Measurements from ENCODE around the gene UCP2.

GRCh38 chr11:73958521-73959141 is 24.0 kb downstream of the UCP2 start:
- TF ChIP-seq POLR2AphosphoS5 (IDR thresholded peaks at IDR 0.05) (no peak), POLR2A (IDR thresholded peaks at IDR 0.05) (no peak)
- TF ChIP-seq, protein P1, sequence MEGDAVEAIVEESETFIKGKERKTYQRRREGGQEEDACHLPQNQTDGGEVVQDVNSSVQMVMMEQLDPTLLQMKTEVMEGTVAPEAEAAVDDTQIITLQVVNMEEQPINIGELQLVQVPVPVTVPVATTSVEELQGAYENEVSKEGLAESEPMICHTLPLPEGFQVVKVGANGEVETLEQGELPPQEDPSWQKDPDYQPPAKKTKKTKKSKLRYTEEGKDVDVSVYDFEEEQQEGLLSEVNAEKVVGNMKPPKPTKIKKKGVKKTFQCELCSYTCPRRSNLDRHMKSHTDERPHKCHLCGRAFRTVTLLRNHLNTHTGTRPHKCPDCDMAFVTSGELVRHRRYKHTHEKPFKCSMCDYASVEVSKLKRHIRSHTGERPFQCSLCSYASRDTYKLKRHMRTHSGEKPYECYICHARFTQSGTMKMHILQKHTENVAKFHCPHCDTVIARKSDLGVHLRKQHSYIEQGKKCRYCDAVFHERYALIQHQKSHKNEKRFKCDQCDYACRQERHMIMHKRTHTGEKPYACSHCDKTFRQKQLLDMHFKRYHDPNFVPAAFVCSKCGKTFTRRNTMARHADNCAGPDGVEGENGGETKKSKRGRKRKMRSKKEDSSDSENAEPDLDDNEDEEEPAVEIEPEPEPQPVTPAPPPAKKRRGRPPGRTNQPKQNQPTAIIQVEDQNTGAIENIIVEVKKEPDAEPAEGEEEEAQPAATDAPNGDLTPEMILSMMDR (IDR thresholded peaks at IDR 0.05) = no peak
